CD4-positive, alpha-beta T cell treated with Interleukin-2 at 100 ng/mL for 4 hours (primary cell): Measurements from ENCODE around the gene C2orf92.
"Not testable (repeated sequence)": the region's sequence is repeated elsewhere in the genome, so short reads cannot be mapped to it uniquely, and the experiment has no call there.

Source experiments
- DNase-seq: peaks from one replicate; pipeline ENCODE4 v3.0.0-alpha.2; 2020; ENCODE audit warnings: low spot score

Gene C2orf92

GRCh38 chr2:97669448-97669847, at the start of gene C2orf92:
C2orf92 (plus strand) TSS chr2:97669713; CDS start chr2:97669789, 76 bp downstream.
- DNase-seq: no peak

- not testable (repeated sequence) for DNase-seq
Observed at GRCh38 chr2:97620492-97620891, 49.0 kb upstream of the C2orf92 start.

GRCh38 chr2:97622976-97623375, 46.5 kb upstream of the C2orf92 start:
- not testable (repeated sequence) for DNase-seq

GRCh38 chr2:97625354-97626048, 44.0 kb upstream of the C2orf92 start:
- DNase-seq: not testable (repeated sequence)

GRCh38 chr2:97626049-97626430, 43.5 kb upstream of the C2orf92 start:
- not testable (repeated sequence) for DNase-seq

GRCh38 chr2:97644023-97644717, 25.3 kb upstream of the C2orf92 start:
- DNase-seq: no peak

GRCh38 chr2:97645112-97645694, 24.3 kb upstream of the C2orf92 start:
- DNase-seq: no peak

GRCh38 chr2:97645695-97646629, 23.6 kb upstream of the C2orf92 start, which contains the start of gene COX5B:
COX5B (plus strand) TSS chr2:97646062; CDS start chr2:97646087, 25 bp downstream.
- DNase-seq: peak; percentile 98

GRCh38 chr2:97646977-97647376, 22.5 kb upstream of the C2orf92 start:
- DNase-seq: no peak

GRCh38 chr2:97651114-97651513, 18.4 kb upstream of the C2orf92 start:
- DNase-seq: no peak

- DNase-seq: no peak
Observed at GRCh38 chr2:97653473-97653872, 16.0 kb upstream of the C2orf92 start.

- no peak for DNase-seq
Observed at GRCh38 chr2:97653874-97654273, 15.6 kb upstream of the C2orf92 start.

GRCh38 chr2:97654309-97654708, 15.2 kb upstream of the C2orf92 start:
- no peak for DNase-seq

- DNase-seq: no peak
Observed at GRCh38 chr2:97654791-97655190, 14.7 kb upstream of the C2orf92 start.

GRCh38 chr2:97656129-97656755, 13.3 kb upstream of the C2orf92 start:
- DNase-seq: no peak

- DNase-seq: no peak
Observed at GRCh38 chr2:97656905-97657587, 12.5 kb upstream of the C2orf92 start.

- DNase-seq: no peak
Observed at GRCh38 chr2:97657986-97658690, 11.4 kb upstream of the C2orf92 start.

- no peak for DNase-seq
Observed at GRCh38 chr2:97658691-97659157, 10.8 kb upstream of the C2orf92 start.

- DNase-seq: no peak
Observed at GRCh38 chr2:97659256-97660043, 10.1 kb upstream of the C2orf92 start.
